Sigmoid colon (tissue), 7 donors: Measurements from ENCODE around the gene MRPS18C. TPM values are rescaled to one million over a fixed set of nuclear protein-coding genes. Genes with fewer than 3 reads are reported as not detected.
"Not testable (repeated sequence)": the region's sequence is repeated elsewhere in the genome, so short reads cannot be mapped to it uniquely, and the experiment has no call there.

Experiments used
- DNase-seq: peaks from one replicate; pipeline ENCODE4 v3.0.0-alpha.2; 2019
- H3K27ac ChIP-seq, 4 donors: fragments of 200-600 bp; sonication (generic); one replicate each; pipeline ENCODE4 v1.5.1; 2016 to 2019; ENCODE audit warnings: mild to moderate bottlenecking in 1 of 4
- H3K27me3 ChIP-seq, 3 donors: fragments of 200-600 bp; sonication (generic); one replicate each; pipeline ENCODE4 v1.5.1; 2019; ENCODE audit warnings: mild to moderate bottlenecking in 1 of 3
- H3K36me3 ChIP-seq, 4 donors: fragments of 200-600 bp; sonication (generic); one replicate each; pipeline ENCODE4 v1.5.1; 2016 to 2019
- H3K4me1 ChIP-seq, 4 donors: fragments of 200-600 bp; sonication (generic); one replicate each; pipeline ENCODE4 v1.5.1; 2017 to 2019
- H3K4me3 ChIP-seq, 4 donors: fragments of 200-600 bp; sonication (generic); one replicate each; pipeline ENCODE4 v1.5.1; 2017 to 2019; ENCODE audit warnings: mild to moderate bottlenecking in 2 of 4, moderate library complexity in 1 of 4
- H3K9me3 ChIP-seq, 4 donors: fragments of 200-600 bp in 3 of 4; sonication (generic) in 3 of 4; one replicate each; pipeline versions ENCODE4 v1.5.1 to v1.6.1; 2013 to 2019
- EP300 ChIP-seq, 4 donors: sonication (generic); formaldehyde crosslinking; IDR thresholded peaks; one replicate each; pipeline ENCODE4 v1.6.1; 2017; ENCODE audit warnings: antibody characterized with exemption in 4 of 4
- POLR2A ChIP-seq, 2 donors: fragments of 450-650 bp; IDR thresholded peaks; one replicate each; pipeline ENCODE4 v1.6.1; 2016; ENCODE audit warnings: antibody characterized with exemption in 2 of 2, mild to moderate bottlenecking in 2 of 2, moderate library complexity in 2 of 2
- POLR2AphosphoS5 ChIP-seq, 4 donors: sonication (generic); formaldehyde crosslinking; IDR thresholded peaks; one replicate each; pipeline ENCODE4 v1.6.1; 2017; ENCODE audit warnings: antibody characterized with exemption in 4 of 4
- WGBS, 2 donors: extraction: QIAGEN DNeasy Blood & Tissue Kit; methylation state at CpG; one replicate each; pipeline ENCODE4 v1.1.7; 2013; 5-methylcytosine and 5-hydroxymethylcytosine counted together
- intact Hi-C: fragments of 100-400 bp; cut with DNase I; formaldehyde crosslinking; loops from one replicate; pipeline ENCODE4 v1.15.1; 2023
- polyA plus RNA-seq, 3 donors: library from polyadenylated mRNA; stranded (reverse); fragments of 200-250 nt; gene quantifications; one replicate each; pipeline ENCODE4 v1.2.3, GENCODE V29; 2013
- total RNA-seq, 4 donors: library from RNA; depleted of rRNA; stranded (reverse); fragments of >200 nt; gene quantifications; one replicate each; pipeline ENCODE4 v1.1.0, GENCODE V29; 2016
- TF ChIP-seq, protein P1 (sequence below), 4 experiments: fragments of 450-650 bp in 3 of 4; fragments of 200-600 bp in 1 of 4; IDR thresholded peaks; one replicate each; pipeline ENCODE4 v1.5.1; 2016 to 2019; ENCODE audit warnings: antibody characterized with exemption in 4 of 4, mild to moderate bottlenecking in 3 of 4, moderate library complexity in 2 of 4
- donor health status: healthy with polysubstance abuse.
- donor health status: Bipolar disorder and iron deficiency.
- donor health status: healthy.

The MRPS18C gene
- total and polyA plus RNA-seq, 7 donors, result 8.3 to 37.0 (median 27.6) TPM

GRCh38 chr4:83490876-83491450 lies 35.1 kb downstream of the MRPS18C start:
- peaks cover 0 to under 1% (median 0%) of the 10 kb centered on the region in 4 donors for H3K4me1 ChIP-seq
- no peak overlapping the region for H3K4me3 ChIP-seq
- DNase-seq, result no peak
- no peaks in the 10 kb centered on the region for H3K36me3 ChIP-seq
- no peaks in the 10 kb centered on the region for H3K9me3 ChIP-seq
- H3K27me3 ChIP-seq, result no peaks in the 10 kb centered on the region
- WGBS, 2 donors, result 2 to 8% methylated on average over 1 of the region's 1 CpG
- no peak overlapping the region for H3K27ac ChIP-seq
- TF ChIP-seq EP300 (IDR thresholded peaks at IDR 0.05), result no peak
- TF ChIP-seq, protein P1, sequence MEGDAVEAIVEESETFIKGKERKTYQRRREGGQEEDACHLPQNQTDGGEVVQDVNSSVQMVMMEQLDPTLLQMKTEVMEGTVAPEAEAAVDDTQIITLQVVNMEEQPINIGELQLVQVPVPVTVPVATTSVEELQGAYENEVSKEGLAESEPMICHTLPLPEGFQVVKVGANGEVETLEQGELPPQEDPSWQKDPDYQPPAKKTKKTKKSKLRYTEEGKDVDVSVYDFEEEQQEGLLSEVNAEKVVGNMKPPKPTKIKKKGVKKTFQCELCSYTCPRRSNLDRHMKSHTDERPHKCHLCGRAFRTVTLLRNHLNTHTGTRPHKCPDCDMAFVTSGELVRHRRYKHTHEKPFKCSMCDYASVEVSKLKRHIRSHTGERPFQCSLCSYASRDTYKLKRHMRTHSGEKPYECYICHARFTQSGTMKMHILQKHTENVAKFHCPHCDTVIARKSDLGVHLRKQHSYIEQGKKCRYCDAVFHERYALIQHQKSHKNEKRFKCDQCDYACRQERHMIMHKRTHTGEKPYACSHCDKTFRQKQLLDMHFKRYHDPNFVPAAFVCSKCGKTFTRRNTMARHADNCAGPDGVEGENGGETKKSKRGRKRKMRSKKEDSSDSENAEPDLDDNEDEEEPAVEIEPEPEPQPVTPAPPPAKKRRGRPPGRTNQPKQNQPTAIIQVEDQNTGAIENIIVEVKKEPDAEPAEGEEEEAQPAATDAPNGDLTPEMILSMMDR (IDR thresholded peaks at IDR 0.05), result peak in 3 of 4 experiments; percentile 36 to 52 (median 37)
- intact Hi-C loops, result loop anchor here (5.0 kb wide), 1 partner anchor 151 kb away; no protein-coding TSS in a partner anchor

DNA sequence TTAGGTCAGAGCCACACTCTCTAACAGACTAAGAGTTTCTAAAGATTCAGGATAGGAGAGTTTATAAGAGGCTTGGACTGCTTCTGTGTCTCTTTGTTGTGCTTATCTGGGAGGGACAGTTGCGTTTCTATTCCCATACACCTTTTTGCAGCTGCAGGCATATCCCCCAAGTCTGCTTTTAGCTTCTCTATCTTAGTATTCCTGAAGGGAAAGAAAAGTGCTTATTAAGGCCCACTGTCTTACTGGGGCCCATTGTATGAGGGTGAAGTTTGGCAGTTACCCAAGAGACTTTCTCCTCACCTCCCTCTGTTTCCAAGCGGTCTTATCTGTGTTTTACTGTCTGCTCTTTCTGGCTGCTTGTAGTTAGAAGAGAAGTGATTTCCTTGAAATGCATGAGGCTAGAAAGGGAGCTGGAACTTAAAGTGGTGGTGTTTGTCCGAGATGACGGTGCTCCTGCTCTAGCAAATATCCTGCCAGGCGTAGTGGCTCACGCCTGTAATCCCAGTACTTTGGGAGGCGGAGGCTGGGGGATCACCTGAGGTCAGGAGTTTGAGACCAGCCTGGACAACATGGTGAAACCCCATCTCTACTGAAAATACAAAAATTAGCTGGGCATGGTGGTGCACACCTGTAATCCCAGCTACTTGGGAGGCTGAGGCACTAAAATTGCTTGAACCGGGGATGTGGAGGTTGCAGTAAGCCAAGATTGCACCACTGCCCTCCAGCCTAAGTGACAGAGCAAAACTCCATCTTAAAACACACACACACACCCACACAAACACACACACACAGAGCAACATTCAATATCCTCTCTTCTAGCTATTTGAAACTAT lies 40.4 kb downstream of the MRPS18C start:
- DNase-seq, intact Hi-C loops, H3K27me3 ChIP-seq, H3K27ac ChIP-seq, H3K36me3 ChIP-seq, H3K4me3 ChIP-seq, H3K4me1 ChIP-seq, H3K9me3 ChIP-seq: not testable (repeated sequence)
- 74 to 86% methylated on average over 8 of the region's 8 CpGs for WGBS, 2 donors

GRCh38 chr4:83498187-83498586 lies 42.3 kb downstream of the MRPS18C start:
- Histone ChIP-seq H3K27ac (no peak overlapping the region), H3K4me3 (no peak overlapping the region), H3K4me1 (no peaks in the 10 kb centered on the region), H3K27me3 (no peaks in the 10 kb centered on the region), H3K9me3 (no peaks in the 10 kb centered on the region), H3K36me3 (no peaks in the 10 kb centered on the region)
- WGBS, 2 donors, result 91 to 96% methylated on average over 1 of the region's 1 CpG
- intact Hi-C loops, result no loop called here
- no peak for DNase-seq
- no peak for TF ChIP-seq POLR2AphosphoS5 (IDR thresholded peaks at IDR 0.05)
- TF ChIP-seq EP300 (IDR thresholded peaks at IDR 0.05), result no peak
- TF ChIP-seq, protein P1 (IDR thresholded peaks at IDR 0.05), result no peak
- TF ChIP-seq POLR2A (IDR thresholded peaks at IDR 0.05), result no peak

GRCh38 chr4:83501671-83502070 lies 45.8 kb downstream of the MRPS18C start:
- WGBS, 2 donors, result 87 to 94% methylated on average over 3 of the region's 3 CpGs
- H3K4me1 ChIP-seq, H3K4me3 ChIP-seq, H3K9me3 ChIP-seq, DNase-seq, H3K27ac ChIP-seq, intact Hi-C loops, H3K27me3 ChIP-seq, H3K36me3 ChIP-seq: not testable (repeated sequence)

DNA sequence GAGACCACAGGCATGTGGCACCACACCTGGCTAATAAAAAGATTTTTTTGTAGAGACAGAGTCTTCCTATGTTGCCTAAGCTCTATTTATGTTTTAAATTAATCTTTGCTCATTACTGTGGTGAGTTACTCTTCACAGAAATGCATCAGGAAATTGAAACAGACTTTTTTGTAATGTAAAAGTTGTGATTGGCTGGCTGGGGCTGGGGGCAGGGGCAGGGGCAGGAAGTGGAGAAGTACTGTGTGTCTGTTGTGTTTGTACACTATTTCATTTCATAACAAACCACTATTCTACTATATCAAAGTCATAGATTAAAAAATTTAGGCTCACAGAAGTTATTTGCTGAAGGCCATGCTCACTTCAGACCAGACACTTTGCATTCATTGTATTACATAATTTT lies 48.1 kb downstream of the MRPS18C start:
- Histone ChIP-seq H3K9me3 (no peaks in the 10 kb centered on the region), H3K27me3 (no peaks in the 10 kb centered on the region), H3K27ac (no peak overlapping the region), H3K4me3 (no peak overlapping the region), H3K36me3 (no peaks in the 10 kb centered on the region), H3K4me1 (no peaks in the 10 kb centered on the region)
- intact Hi-C loops, result no loop called here
- no peak for TF ChIP-seq EP300 (IDR thresholded peaks at IDR 0.05)
- TF ChIP-seq POLR2A (IDR thresholded peaks at IDR 0.05), result no peak
- no peak for DNase-seq

- H3K36me3 ChIP-seq, result no peaks in the 10 kb centered on the region
- WGBS, 2 donors, result 22 to 76% methylated on average over 4 of the region's 4 CpGs
- intact Hi-C loops, result no loop called here
These were observed 48.6 kb downstream of the MRPS18C start for GRCh38 chr4:83504503-83504902.

More at GRCh38 chr4:83504503-83504902, 48.6 kb downstream of the MRPS18C start:
- H3K27me3 ChIP-seq, result no peaks in the 10 kb centered on the region
- no peak overlapping the region for H3K4me3 ChIP-seq
- no peaks in the 10 kb centered on the region for H3K4me1 ChIP-seq
- H3K27ac ChIP-seq, result no peak overlapping the region
- H3K9me3 ChIP-seq, result no peaks in the 10 kb centered on the region
- TF ChIP-seq, protein P1 (IDR thresholded peaks at IDR 0.05), result no peak
- no peak for TF ChIP-seq POLR2AphosphoS5 (IDR thresholded peaks at IDR 0.05)
- TF ChIP-seq POLR2A (IDR thresholded peaks at IDR 0.05), result no peak
- TF ChIP-seq EP300 (IDR thresholded peaks at IDR 0.05), result no peak
- no peak for DNase-seq
